Astrocyte of the spinal cord (primary cell): ENCODE results near the gene MAEA.

Source experiments
- DNase-seq: peaks from one replicate; pipeline ENCODE4 v3.0.0; 2011; ENCODE audit warnings: low read depth, low spot score
- H3K4me3 ChIP-seq: 2 replicates; pipeline ENCODE4 v1.5.1; 2011; ENCODE audit warnings: low read depth, mild to moderate bottlenecking, low read length, moderate library complexity
- in situ Hi-C: cut with HindIII; loops from 2 replicates; pipeline ENCODE4 v1.10.0; 2017; ENCODE audit warnings: low sequenced_read_pairs
- TF ChIP-seq, protein P1 (sequence below): IDR thresholded peaks from 2 replicates; pipeline ENCODE4 v1.5.1; 2012; ENCODE audit warnings: low read depth, mild to moderate bottlenecking, low read length, inconsistent platforms

The MAEA gene

GRCh38 chr4:1348746-1349145, 59.1 kb downstream of the MAEA start:
- in situ Hi-C loops: no loop called here
- no peak overlapping the region for H3K4me3 ChIP-seq
- DNase-seq: no peak
- TF ChIP-seq, protein P1, sequence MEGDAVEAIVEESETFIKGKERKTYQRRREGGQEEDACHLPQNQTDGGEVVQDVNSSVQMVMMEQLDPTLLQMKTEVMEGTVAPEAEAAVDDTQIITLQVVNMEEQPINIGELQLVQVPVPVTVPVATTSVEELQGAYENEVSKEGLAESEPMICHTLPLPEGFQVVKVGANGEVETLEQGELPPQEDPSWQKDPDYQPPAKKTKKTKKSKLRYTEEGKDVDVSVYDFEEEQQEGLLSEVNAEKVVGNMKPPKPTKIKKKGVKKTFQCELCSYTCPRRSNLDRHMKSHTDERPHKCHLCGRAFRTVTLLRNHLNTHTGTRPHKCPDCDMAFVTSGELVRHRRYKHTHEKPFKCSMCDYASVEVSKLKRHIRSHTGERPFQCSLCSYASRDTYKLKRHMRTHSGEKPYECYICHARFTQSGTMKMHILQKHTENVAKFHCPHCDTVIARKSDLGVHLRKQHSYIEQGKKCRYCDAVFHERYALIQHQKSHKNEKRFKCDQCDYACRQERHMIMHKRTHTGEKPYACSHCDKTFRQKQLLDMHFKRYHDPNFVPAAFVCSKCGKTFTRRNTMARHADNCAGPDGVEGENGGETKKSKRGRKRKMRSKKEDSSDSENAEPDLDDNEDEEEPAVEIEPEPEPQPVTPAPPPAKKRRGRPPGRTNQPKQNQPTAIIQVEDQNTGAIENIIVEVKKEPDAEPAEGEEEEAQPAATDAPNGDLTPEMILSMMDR: no peak

GRCh38 chr4:1349359-1350168, 59.9 kb downstream of the MAEA start:
- H3K4me3 ChIP-seq: no peak overlapping the region
- TF ChIP-seq, protein P1: no peak
- DNase-seq: no peak
- in situ Hi-C loops: no loop called here

DNA sequence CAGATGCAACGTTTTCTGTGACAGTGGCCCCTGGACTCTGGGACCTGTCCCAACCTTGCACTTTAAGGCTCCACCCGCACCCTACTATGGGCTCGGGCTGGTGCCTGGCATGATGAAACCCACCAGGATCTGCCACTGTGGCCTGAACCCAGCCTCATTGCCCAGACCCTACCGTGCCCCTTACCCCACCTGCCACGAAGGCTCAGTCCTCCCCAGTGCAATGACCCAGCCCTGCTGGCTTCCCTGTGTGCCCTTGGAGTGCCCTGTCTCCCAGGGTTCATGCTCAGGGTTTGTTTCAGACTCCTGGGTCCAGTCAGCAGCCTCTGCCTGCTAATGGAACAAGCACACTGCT, 60.5 kb downstream of the MAEA start:
- TF ChIP-seq, protein P1: no peak
- no peak overlapping the region for H3K4me3 ChIP-seq
- in situ Hi-C loops: no loop called here
- DNase-seq: no peak

GRCh38 chr4:1351854-1352566, 62.3 kb downstream of the MAEA start:
- in situ Hi-C loops: no loop called here
- peak; percentile 67 for DNase-seq

DNA sequence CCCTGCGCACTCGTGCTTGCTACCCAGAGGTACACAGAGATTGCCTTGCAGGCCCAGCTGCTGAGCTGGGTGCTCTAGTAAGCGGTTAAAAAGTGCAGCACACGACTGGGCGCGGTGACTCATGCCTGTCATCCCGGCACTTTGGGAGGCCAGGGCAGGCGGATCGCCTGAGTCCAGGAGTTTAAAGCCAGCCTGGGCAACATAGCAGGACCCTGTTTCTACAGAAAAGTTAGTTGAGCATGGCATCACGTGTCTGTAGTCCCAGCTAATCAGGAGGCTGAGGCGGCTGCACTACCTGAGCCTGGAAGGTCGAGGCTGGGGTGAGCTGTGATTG, 62.8 kb downstream of the MAEA start:
- in situ Hi-C loops: no loop called here
- H3K4me3 ChIP-seq: no peak overlapping the region
- TF ChIP-seq, protein P1: no peak
- no peak for DNase-seq

More at GRCh38 chr4:1351854-1352566, 62.3 kb downstream of the MAEA start:
- no peak overlapping the region for H3K4me3 ChIP-seq
- TF ChIP-seq, protein P1: peak; percentile 96

GRCh38 chr4:1353186-1354055, 63.7 kb downstream of the MAEA start:
- H3K4me3 ChIP-seq: no peak overlapping the region
- TF ChIP-seq, protein P1: no peak
- in situ Hi-C loops: no loop called here

More at GRCh38 chr4:1353186-1354055, 63.7 kb downstream of the MAEA start:
- no peak for DNase-seq
